Measurements from ENCODE around the gene FIP1L1. TPM values are rescaled to one million over a fixed set of nuclear protein-coding genes. Genes with fewer than 3 reads are reported as not detected.
A peak's percentile ranks its signal among the peaks of the same experiment; 100 is the strongest.

Gene FIP1L1
- total and polyA plus RNA-seq, 2 of the 4 experiments (the other 2 are of a cell fraction), result 31.1 to 37.5 TPM

GRCh38 chr4:53432528-53433424, 55.3 kb downstream of the FIP1L1 start:
- in situ Hi-C loops (cut with MboI; ENCODE audit: low sequenced_read_pairs) (no loop called here), intact Hi-C loops (cut with micrococcal nuclease) (no loop called here), dilution Hi-C loops (cut with HindIII; ENCODE audit: low sequenced_read_pairs, unreplicated experiment) (no loop called here)
- DNase-seq (no peak), ATAC-seq (ENCODE audit: low read depth) (no peak)
- Histone ChIP-seq H2BK20ac (ENCODE audit: low read depth, low read length) (no peak overlapping the region), H3K9ac (ENCODE audit: low read depth, low read length) (no peak overlapping the region), H3K4me3 (ENCODE audit: insufficient read depth, low read depth, low read length) (no peak overlapping the region), H2BK15ac (ENCODE audit: low read depth, low read length) (no peak overlapping the region), H2AK9ac (replicated peaks; ENCODE audit: low read depth, low read length, poor library complexity) (no peak overlapping the region), H3K36me3 (ENCODE audit: control insufficient read depth, insufficient read depth, low read length) (peaks cover 22% of the 10 kb centered on the region), H3K23ac (ENCODE audit: low read depth, low read length) (no peak overlapping the region), H3K79me1 (ENCODE audit: low read depth in 1 of 2, low read length in 2 of 2) (peaks cover 17 to 21% of the 10 kb centered on the region in 2 experiments; a peak in 3 of 4 replicates), H3K4me1 (ENCODE audit: control insufficient read depth, insufficient read depth, low read length) (no peaks in the 10 kb centered on the region; the same call in 1 of the 2 replicates), H3K56ac (ENCODE audit: extremely low read depth, insufficient read depth, low read length) (no peak overlapping the region), H4K5ac (ENCODE audit: low read depth, low read length) (no peak overlapping the region), H3K4me2 (ENCODE audit: low read depth, low read length) (no peak overlapping the region), H2AFZ (replicated peaks; ENCODE audit: low read length, poor library complexity) (no peak overlapping the region), H4K91ac (ENCODE audit: insufficient read depth, low read depth, low read length) (no peak overlapping the region), H3K14ac (replicated peaks; ENCODE audit: low read depth, low read length) (no peak overlapping the region), H4K20me1 (ENCODE audit: insufficient read depth, low read length) (no peaks in the 10 kb centered on the region), H4K8ac (ENCODE audit: low read depth in 2 of 2, low read length in 2 of 2) (no peak overlapping the region), H2BK5ac (ENCODE audit: low read depth, low read length, poor library complexity, severe bottlenecking) (no peak overlapping the region), H3K4ac (ENCODE audit: low read depth, low read length) (no peak overlapping the region), H3K27ac (ENCODE audit: insufficient read depth, low read length) (no peak overlapping the region), H3K9me1 (ENCODE audit: insufficient read depth, low read length) (no peaks in the 10 kb centered on the region), H3K27me3 (ENCODE audit: control insufficient read depth, insufficient read depth, low read length) (no peaks in the 10 kb centered on the region), H2BK120ac (ENCODE audit: low read depth, low read length) (no peak overlapping the region), H3K9me3 (ENCODE audit: control insufficient read depth, insufficient read depth, low read length) (no peaks in the 10 kb centered on the region), H2AK5ac (ENCODE audit: low read depth, low read length) (no peak overlapping the region), H3K18ac (ENCODE audit: low read depth, low read length) (no peak overlapping the region)
- CTCF ChIA-PET, result no interaction called here
- TF ChIP-seq CEBPB (IDR thresholded peaks at IDR 0.05; ENCODE audit: low read depth, low read length) (peak; percentile 67), CHD1 (IDR thresholded peaks at IDR 0.05; ENCODE audit: low read depth, low read length) (no peak)
- no TSS peak for BruUV-seq (replicated peaks)
- POLR2A ChIA-PET (ENCODE audit: unreplicated experiment), result no interaction called here
- WGBS, 2 experiments (ENCODE audit: extremely low coverage in 2 of 2, insufficient read length in 1 of 2), result no CpG with 5 or more reads among the region's 4 CpGs
